H1 (cell line): ENCODE data around the gene UMAD1. TPM values are rescaled to one million over a fixed set of nuclear protein-coding genes. Genes with fewer than 3 reads are reported as not detected.

Experiments used
- CTCF ChIA-PET: fragments of 300-600 bp; sonication (Branson Sonifier 250); formaldehyde crosslinking; loops from one replicate; lab custom pipeline; 2021; ENCODE audit not compliant: partially characterized antibody; lab: Charles Lee
- POLR2A ChIA-PET: fragments of 300-600 bp; sonication (Branson Sonifier 250); formaldehyde crosslinking; loops from one replicate; lab custom pipeline; 2021; ENCODE audit warnings: inconsistent platforms; ENCODE audit not compliant: partially characterized antibody; lab: Charles Lee
- DNase-seq, 2 experiments: peaks; one replicate each; pipeline versions ENCODE4 v3.0.0 to v3.0.0-alpha.2; 2010 to 2022; ENCODE audit warnings: low spot score in 2 of 2, low read depth in 1 of 2, mixed read lengths in 1 of 2
- FAIRE-seq: peaks from 2 replicates; lab custom pipeline; 2011; peaks lifted over from hg19 to GRCh38; lab: Jason Lieb, UNC
- H2AFZ ChIP-seq: 2 replicates; pipeline ENCODE4 v1.8.1; 2012; ENCODE audit warnings: low read length, inconsistent platforms
- H2AK5ac ChIP-seq: 2 replicates; pipeline ENCODE4 v1.6.1; 2013; ENCODE audit warnings: low read depth, low read length
- H2BK120ac ChIP-seq: replicated peaks from 2 replicates; pipeline ENCODE3; 2013; ENCODE audit warnings: low read depth, low read length, inconsistent platforms
- H2BK12ac ChIP-seq: 2 replicates; pipeline ENCODE4 v1.6.1; 2013; ENCODE audit warnings: low read depth, low read length
- H2BK15ac ChIP-seq: 2 replicates; pipeline ENCODE4 v1.6.1; 2013; ENCODE audit warnings: low read length
- H2BK20ac ChIP-seq: 2 replicates; pipeline ENCODE4 v1.6.1; 2013; ENCODE audit warnings: low read length
- H2BK5ac ChIP-seq: 2 replicates; pipeline ENCODE4 v1.6.1; 2013; ENCODE audit warnings: low read depth, low read length
- H3K14ac ChIP-seq: 2 replicates; pipeline ENCODE4 v1.6.1; 2013; ENCODE audit warnings: inconsistent platforms; ENCODE audit not compliant: insufficient read length
- H3K18ac ChIP-seq: 2 replicates; pipeline ENCODE4 v1.6.1; 2013; ENCODE audit warnings: low read length; ENCODE audit errors: extremely low read depth
- H3K23ac ChIP-seq: 2 replicates; pipeline ENCODE4 v1.6.1; 2013; ENCODE audit warnings: inconsistent platforms; ENCODE audit not compliant: insufficient read length
- H3K23me2 ChIP-seq: 2 replicates; pipeline ENCODE4 v1.6.1; 2013; ENCODE audit warnings: low read depth, low read length
- H3K27ac ChIP-seq: 2 replicates; pipeline ENCODE4 v1.6.1; 2011; ENCODE audit warnings: low read depth, low read length, inconsistent platforms
- H3K27me3 ChIP-seq, 4 experiments: replicated peaks in 1 of 4; 1 replicate in 1 of 4; 2 replicates in 3 of 4; pipeline versions ENCODE4 v1.6.1 to v1.8.1; 2011 to 2013; ENCODE audit warnings: low read length in 3 of 4, mild to moderate bottlenecking in 3 of 4, inconsistent platforms in 2 of 4, mixed read lengths in 2 of 4, moderate library complexity in 1 of 4; ENCODE audit not compliant: control insufficient read depth in 3 of 4, insufficient read depth in 3 of 4; ENCODE audit errors: extremely low read depth in 1 of 4
- H3K36me3 ChIP-seq, 4 experiments: 2 replicates each; pipeline versions ENCODE4 v1.6.1 to v1.8.1; 2011 to 2013; ENCODE audit warnings: mild to moderate bottlenecking in 4 of 4, low read length in 3 of 4, moderate library complexity in 2 of 4, control low read depth in 1 of 4, inconsistent platforms in 1 of 4; ENCODE audit not compliant: insufficient read depth in 4 of 4, control insufficient read depth in 2 of 4
- H3K4ac ChIP-seq: replicated peaks from 2 replicates; pipeline ENCODE3; 2013; ENCODE audit warnings: low read length, low read depth, mixed read lengths, inconsistent platforms; ENCODE audit not compliant: insufficient read length
- H3K4me1 ChIP-seq, 4 experiments: replicated peaks in 1 of 4; 1 replicate in 1 of 4; 2 replicates in 3 of 4; pipeline versions ENCODE4 v1.6.1 to v1.8.1; 2011 to 2013; ENCODE audit warnings: low read length in 3 of 4, inconsistent platforms in 2 of 4, mixed read lengths in 1 of 4; ENCODE audit not compliant: insufficient read depth in 4 of 4, control insufficient read depth in 3 of 4
- H3K4me2 ChIP-seq, 2 experiments: 2 replicates each; pipeline versions ENCODE4 v1.6.1 to v1.8.1; 2011 to 2013; ENCODE audit warnings: low read depth in 2 of 2, low read length in 2 of 2, control low read depth in 1 of 2, inconsistent platforms in 1 of 2, mild to moderate bottlenecking in 1 of 2; ENCODE audit not compliant: insufficient read depth in 1 of 2
- H3K4me3 ChIP-seq, 4 experiments: fragments of 200-600, 300-600 bp in 1 of 4; sonication (generic), shearing (Covaris generic), sonication (Bioruptor Twin) in 1 of 4; 2 replicates each; pipeline versions ENCODE4 v1.5.1 to v1.8.1; 2011 to 2016; ENCODE audit warnings: low read length in 4 of 4, low read depth in 3 of 4, control low read depth in 2 of 4, inconsistent platforms in 2 of 4, mild to moderate bottlenecking in 2 of 4, mixed read lengths in 1 of 4, moderate library complexity in 1 of 4; ENCODE audit not compliant: insufficient read depth in 2 of 4; ENCODE audit errors: extremely low read depth in 1 of 4
- H3K56ac ChIP-seq: replicated peaks from 2 replicates; pipeline ENCODE3; 2013; ENCODE audit warnings: low read depth, mild to moderate bottlenecking, mixed read lengths, low read length, inconsistent platforms; ENCODE audit not compliant: insufficient read length
- H3K79me1 ChIP-seq: 2 replicates; pipeline ENCODE4 v1.6.1; 2013; ENCODE audit warnings: low read depth, low read length, control low read depth
- H3K79me2 ChIP-seq, 2 experiments: 2 replicates each; pipeline versions ENCODE4 v1.6.1 to v1.8.1; 2012 to 2013; ENCODE audit warnings: low read length in 2 of 2, mild to moderate bottlenecking in 2 of 2, inconsistent platforms in 1 of 2; ENCODE audit not compliant: insufficient read depth in 2 of 2, control insufficient read depth in 1 of 2
- H3K9ac ChIP-seq, 4 experiments: replicated peaks in 1 of 4; 1 replicate in 1 of 4; 2 replicates in 3 of 4; pipeline versions ENCODE4 v1.6.1 to v1.8.1; 2011 to 2013; ENCODE audit warnings: low read depth in 3 of 4, low read length in 3 of 4, control low read depth in 2 of 4, mild to moderate bottlenecking in 2 of 4, moderate library complexity in 2 of 4, inconsistent platforms in 1 of 4; ENCODE audit errors: extremely low read depth in 1 of 4
- H3K9me3 ChIP-seq, 2 experiments: 2 replicates each; pipeline versions ENCODE4 v1.6.1 to v1.8.1; 2012 to 2013; ENCODE audit warnings: mild to moderate bottlenecking in 2 of 2, moderate library complexity in 2 of 2, control low read depth in 1 of 2, inconsistent platforms in 1 of 2, low read depth in 1 of 2, low read length in 1 of 2, mixed read lengths in 1 of 2; ENCODE audit not compliant: insufficient read depth in 2 of 2
- H4K20me1 ChIP-seq, 2 experiments: replicated peaks in 1 of 2; 2 replicates each; pipeline versions ENCODE3 to v1.8.1; 2011 to 2013; ENCODE audit warnings: inconsistent platforms in 2 of 2, low read length in 2 of 2, mild to moderate bottlenecking in 1 of 2; ENCODE audit not compliant: insufficient read depth in 2 of 2, control insufficient read depth in 1 of 2
- H4K5ac ChIP-seq: 2 replicates; pipeline ENCODE4 v1.6.1; 2013; ENCODE audit warnings: low read length, low read depth, mixed read lengths, inconsistent platforms; ENCODE audit not compliant: insufficient read length
- H4K8ac ChIP-seq: 2 replicates; pipeline ENCODE4 v1.8.0; 2013; ENCODE audit warnings: mild to moderate bottlenecking, moderate library complexity, low read length, inconsistent platforms; ENCODE audit not compliant: insufficient read depth; ENCODE audit errors: extremely low read depth
- H4K91ac ChIP-seq: replicated peaks from 2 replicates; pipeline ENCODE3; 2013; ENCODE audit warnings: low read length, mixed read lengths, inconsistent platforms; ENCODE audit not compliant: insufficient read length
- CEBPB ChIP-seq: IDR thresholded peaks from 2 replicates; pipeline ENCODE4 v1.6.1; 2012; ENCODE audit warnings: low read depth, low read length
- CHD2 ChIP-seq: IDR thresholded peaks from 2 replicates; pipeline ENCODE4 v1.6.1; 2012; ENCODE audit warnings: low read length, improper control_type of control experiment
- FOSL1 ChIP-seq: IDR thresholded peaks from 2 replicates; pipeline ENCODE4 v1.6.1; 2011; ENCODE audit warnings: mild to moderate bottlenecking, low read depth, low read length, moderate library complexity; ENCODE audit not compliant: insufficient read depth
- RXRA ChIP-seq: IDR thresholded peaks from 2 replicates; pipeline ENCODE4 v1.6.1; 2011; ENCODE audit warnings: low read depth, mild to moderate bottlenecking, low read length, moderate library complexity; ENCODE audit not compliant: insufficient read depth
- SP2 ChIP-seq: IDR thresholded peaks from 2 replicates; pipeline ENCODE4 v1.6.1; 2012; ENCODE audit warnings: mild to moderate bottlenecking, low read length, inconsistent platforms
- TCF12 ChIP-seq: IDR thresholded peaks from 2 replicates; pipeline ENCODE4 v1.6.1; 2011; ENCODE audit warnings: low read depth, mild to moderate bottlenecking, low read length
- polyA plus RNA-seq, 7 experiments: library from polyadenylated mRNA; depleted of rRNA in 3 of 7; stranded (reverse) in 5 of 7; unstranded in 2 of 7; fragments of >200 nt in 5 of 7; fragments of 200-250 nt in 2 of 7; gene quantifications; 1 replicate in 5 of 7; 2 replicates in 1 of 7; 4 replicates in 1 of 7; pipeline versions ENCODE4 v1.2.1 to v1.2.3, GENCODE V29; 2011 to 2013; ENCODE audit warnings: missing spikeins in 2 of 7, mixed read lengths in 2 of 7
- total RNA-seq: library from RNA; stranded (reverse); fragmentation: NEBNext Ultra II Directional; extraction: Animal tissue kit (Norgen Biotek cat#: 25700); gene quantifications from 2 replicates; pipeline ENCODE4 v1.2.1, GENCODE V29; 2021
- TF ChIP-seq, protein P1 (sequence below), 3 experiments: IDR thresholded peaks; 1 replicate in 2 of 3; 2 replicates in 1 of 3; pipeline versions ENCODE4 v1.5.1 to v1.6.1; 2011; ENCODE audit warnings: low read length in 3 of 3, mild to moderate bottlenecking in 3 of 3, inconsistent platforms in 2 of 3, low read depth in 1 of 3, moderate library complexity in 1 of 3; ENCODE audit not compliant: insufficient read depth in 1 of 3; ENCODE audit errors: control extremely low read depth in 1 of 3

The UMAD1 gene
- total and polyA plus RNA-seq, 2 of the 8 experiments (the other 6 are each of a cell fraction or from before 2014, with no cell fraction given) = 10.4 to 12.3 TPM

DNA sequence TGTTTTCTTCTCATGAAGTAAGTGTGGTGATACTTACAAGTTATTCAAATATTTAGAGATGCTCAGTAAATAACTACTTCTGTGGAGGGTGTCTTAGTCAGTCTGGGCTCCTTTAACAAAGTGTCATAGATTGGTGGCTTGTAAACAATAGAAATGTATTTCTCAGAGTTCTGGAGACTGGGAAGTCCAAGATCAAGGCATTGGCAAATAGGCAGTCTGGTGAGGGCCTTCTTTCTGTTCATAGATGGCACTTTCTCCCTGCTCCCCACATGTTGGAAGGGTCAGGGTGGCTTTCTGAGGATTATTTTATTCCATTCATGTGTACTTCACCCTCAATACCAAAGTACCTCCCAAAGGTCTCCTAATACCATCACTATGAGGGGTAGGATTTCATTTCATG lies 59.4 kb downstream of the UMAD1 start:
- Histone ChIP-seq H4K20me1 (no peaks in the 10 kb centered on the region), H3K27ac (no peak overlapping the region), H3K23ac (no peak overlapping the region), H2AK5ac (no peak overlapping the region), H2BK20ac (no peak overlapping the region), H2BK5ac (no peak overlapping the region), H3K56ac (no peak overlapping the region), H3K4me1 (no peaks in the 10 kb centered on the region; a peak in 1 of 7 replicates), H2BK12ac (no peak overlapping the region), H3K4ac (no peak overlapping the region), H2AFZ (no peak overlapping the region), H3K79me2 (no peaks in the 10 kb centered on the region), H3K23me2 (no peaks in the 10 kb centered on the region), H3K4me2 (no peak overlapping the region), H3K14ac (no peak overlapping the region), H4K91ac (no peak overlapping the region), H2BK120ac (no peak overlapping the region), H3K9ac (no peak overlapping the region), H2BK15ac (no peak overlapping the region), H3K27me3 (no peaks in the 10 kb centered on the region), H3K79me1 (no peaks in the 10 kb centered on the region), H3K18ac (no peak overlapping the region), H3K4me3 (no peak overlapping the region), H3K9me3 (no peaks in the 10 kb centered on the region), H4K5ac (no peak overlapping the region), H3K36me3 (no peaks in the 10 kb centered on the region), H4K8ac (no peak overlapping the region)
- TF ChIP-seq CHD2 (no peak), SP2 (no peak), CEBPB (no peak), RXRA (no peak), TCF12 (no peak), FOSL1 (no peak)
- TF ChIP-seq, protein P1, sequence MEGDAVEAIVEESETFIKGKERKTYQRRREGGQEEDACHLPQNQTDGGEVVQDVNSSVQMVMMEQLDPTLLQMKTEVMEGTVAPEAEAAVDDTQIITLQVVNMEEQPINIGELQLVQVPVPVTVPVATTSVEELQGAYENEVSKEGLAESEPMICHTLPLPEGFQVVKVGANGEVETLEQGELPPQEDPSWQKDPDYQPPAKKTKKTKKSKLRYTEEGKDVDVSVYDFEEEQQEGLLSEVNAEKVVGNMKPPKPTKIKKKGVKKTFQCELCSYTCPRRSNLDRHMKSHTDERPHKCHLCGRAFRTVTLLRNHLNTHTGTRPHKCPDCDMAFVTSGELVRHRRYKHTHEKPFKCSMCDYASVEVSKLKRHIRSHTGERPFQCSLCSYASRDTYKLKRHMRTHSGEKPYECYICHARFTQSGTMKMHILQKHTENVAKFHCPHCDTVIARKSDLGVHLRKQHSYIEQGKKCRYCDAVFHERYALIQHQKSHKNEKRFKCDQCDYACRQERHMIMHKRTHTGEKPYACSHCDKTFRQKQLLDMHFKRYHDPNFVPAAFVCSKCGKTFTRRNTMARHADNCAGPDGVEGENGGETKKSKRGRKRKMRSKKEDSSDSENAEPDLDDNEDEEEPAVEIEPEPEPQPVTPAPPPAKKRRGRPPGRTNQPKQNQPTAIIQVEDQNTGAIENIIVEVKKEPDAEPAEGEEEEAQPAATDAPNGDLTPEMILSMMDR (IDR thresholded peaks at IDR 0.05; ENCODE audit: control extremely low read depth in 1 of 3, insufficient read depth in 1 of 3, low read depth in 1 of 3, low read length in 3 of 3) = no peak
- ChIA-PET POLR2A (interaction anchor here (0.5 kb wide), 1 partner anchor 352 kb away, joined by 3 read pairs; no protein-coding TSS in a partner anchor), CTCF (interaction anchor here (0.8 kb wide), 1 partner anchor 19 kb away, joined by 3 read pairs; no protein-coding TSS in a partner anchor)
- DNase-seq = no peak
- no peak for FAIRE-seq
